ENCODE data around the gene NAALAD2. TPM values are rescaled to one million over a fixed set of nuclear protein-coding genes. Genes with fewer than 3 reads are reported as not detected.
"Not testable (repeated sequence)": the region's sequence is repeated elsewhere in the genome, so short reads cannot be mapped to it uniquely, and the experiment has no call there.

Gene NAALAD2
- total RNA-seq, 8 experiments from 2014 or later: 1.1 to 23.1 (median 13.3) TPM

GRCh38 chr11:90166982-90167573, 32.6 kb downstream of the NAALAD2 start:
- ATAC-seq (replicated peaks in 6 of 8); H3K27ac ChIP-seq; H3K4me1 ChIP-seq (replicated peaks in 1 of 2); H3K4me3 ChIP-seq; in situ Hi-C loops (cut with MboI; ENCODE audit: low pct_unique_long_range_greater_than_20kb in 2 of 9, low sequenced_read_pairs in 9 of 9, unreplicated experiment in 9 of 9): not testable (repeated sequence)
- 98 to 100% methylated on average over 2 to 7 of the region's 49 CpGs; no CpG with 5 or more reads in 8 of the 10 experiments for WGBS, 10 experiments

GRCh38 chr11:90167704-90168103, 33.2 kb downstream of the NAALAD2 start:
- ATAC-seq (replicated peaks in 6 of 8); in situ Hi-C loops (cut with MboI; ENCODE audit: low pct_unique_long_range_greater_than_20kb in 2 of 9, low sequenced_read_pairs in 9 of 9, unreplicated experiment in 9 of 9); H3K4me1 ChIP-seq (replicated peaks in 1 of 2); H3K4me3 ChIP-seq; H3K27ac ChIP-seq: not testable (repeated sequence)
- 44 to 100% (median 65%) methylated on average over 1 to 4 of the region's 8 CpGs; no CpG with 5 or more reads in 4 of the 10 experiments for WGBS, 10 experiments

DNA sequence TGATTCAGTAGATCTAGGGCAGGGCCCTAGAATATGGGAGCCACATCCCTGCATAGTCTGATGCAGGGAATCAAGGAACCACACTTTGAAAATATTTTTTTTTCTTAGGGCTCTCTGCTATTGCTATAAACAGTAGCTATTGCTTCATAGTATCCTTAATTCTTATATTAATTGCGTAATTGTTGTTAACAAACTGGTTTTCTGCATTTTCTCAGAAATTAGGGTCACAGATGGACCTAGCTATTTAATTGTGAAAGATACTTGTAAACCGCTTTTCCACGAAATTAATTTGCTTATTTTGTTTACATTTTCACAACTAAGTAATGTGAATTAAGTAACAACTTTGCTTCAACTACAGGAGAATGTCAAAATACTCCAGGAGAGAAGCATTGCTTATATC, 34.1 kb downstream of the NAALAD2 start:
- no peak for ATAC-seq (replicated peaks in 6 of 8)
- H3K4me3 ChIP-seq: no peak overlapping the region
- WGBS, 10 experiments: 25 to 100% (median 90%) methylated on average over 1 to 3 of the region's 3 CpGs
- H3K27ac ChIP-seq: no peak overlapping the region
- in situ Hi-C loops (cut with MboI; ENCODE audit: low pct_unique_long_range_greater_than_20kb in 2 of 9, low sequenced_read_pairs in 9 of 9, unreplicated experiment in 9 of 9): no loop called here
- H3K4me1 ChIP-seq (replicated peaks in 1 of 2): no peaks in the 10 kb centered on the region

GRCh38 chr11:90171359-90171758, 36.9 kb downstream of the NAALAD2 start:
- in situ Hi-C loops (cut with MboI; ENCODE audit: low pct_unique_long_range_greater_than_20kb in 2 of 9, low sequenced_read_pairs in 9 of 9, unreplicated experiment in 9 of 9): no loop called here
- ATAC-seq (replicated peaks in 6 of 8): no peak
- Histone ChIP-seq H3K27ac (no peak overlapping the region), H3K4me3 (no peak overlapping the region), H3K4me1 (replicated peaks in 1 of 2) (no peaks in the 10 kb centered on the region)

DNA sequence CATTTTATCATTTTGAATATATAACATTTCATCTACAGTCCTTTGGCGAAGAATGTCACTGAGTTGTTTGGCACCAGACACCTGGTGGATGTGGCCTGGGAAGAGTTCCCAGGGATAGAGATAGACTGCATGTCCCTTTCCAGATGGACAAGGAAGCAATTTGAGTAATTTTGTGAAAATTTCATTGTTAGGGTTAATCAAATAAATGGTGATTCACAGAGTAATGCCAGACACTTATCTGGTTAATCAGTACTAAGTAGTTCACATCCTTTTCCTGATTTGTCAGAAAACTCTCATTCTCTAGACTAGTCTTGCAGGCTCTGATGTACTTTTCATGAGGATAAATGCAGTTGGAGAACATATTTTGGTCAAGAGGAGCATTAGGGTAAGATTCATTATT, 41.6 kb downstream of the NAALAD2 start:
- H3K4me1 ChIP-seq (replicated peaks in 1 of 2): no peaks in the 10 kb centered on the region
- ATAC-seq (replicated peaks in 6 of 8): no peak
- no peak overlapping the region for H3K27ac ChIP-seq
- in situ Hi-C loops (cut with MboI; ENCODE audit: low pct_unique_long_range_greater_than_20kb in 2 of 9, low sequenced_read_pairs in 9 of 9, unreplicated experiment in 9 of 9): no loop called here
- H3K4me3 ChIP-seq: no peak overlapping the region
- 80 to 100% (median 100%) methylated on average over 1 of the region's 1 CpG; no CpG with 5 or more reads in 5 of the 10 experiments for WGBS, 10 experiments

GRCh38 chr11:90178751-90179150, 44.3 kb downstream of the NAALAD2 start:
- Histone ChIP-seq H3K4me1 (replicated peaks in 1 of 2) (no peaks in the 10 kb centered on the region), H3K27ac (no peak overlapping the region), H3K4me3 (no peak overlapping the region)
- WGBS, 10 experiments: 46 to 100% (median 100%) methylated on average over 1 to 2 of the region's 2 CpGs; no CpG with 5 or more reads in 1 of the 10 experiments
- ATAC-seq (replicated peaks in 6 of 8): no peak
- in situ Hi-C loops (cut with MboI; ENCODE audit: low pct_unique_long_range_greater_than_20kb in 2 of 9, low sequenced_read_pairs in 9 of 9, unreplicated experiment in 9 of 9): no loop called here

GRCh38 chr11:90179923-90180322, 45.5 kb downstream of the NAALAD2 start:
- in situ Hi-C loops (cut with MboI; ENCODE audit: low pct_unique_long_range_greater_than_20kb in 2 of 9, low sequenced_read_pairs in 9 of 9, unreplicated experiment in 9 of 9): no loop called here
- no peak overlapping the region for H3K4me3 ChIP-seq
- WGBS, 10 experiments: 7 to 100% (median 50%) methylated on average over 1 to 2 of the region's 2 CpGs

GRCh38 chr11:90187839-90188238, 53.4 kb downstream of the NAALAD2 start:
- H3K4me3 ChIP-seq: no peak overlapping the region
- 50 to 100% (median 94%) methylated on average over 1 to 3 of the region's 3 CpGs for WGBS, 10 experiments
- H3K4me1 ChIP-seq (replicated peaks in 1 of 2): no peaks in the 10 kb centered on the region
- ATAC-seq (replicated peaks in 6 of 8): no peak
- in situ Hi-C loops (cut with MboI; ENCODE audit: low pct_unique_long_range_greater_than_20kb in 2 of 9, low sequenced_read_pairs in 9 of 9, unreplicated experiment in 9 of 9): no loop called here
- no peak overlapping the region for H3K27ac ChIP-seq

More at GRCh38 chr11:90179923-90180322, 45.5 kb downstream of the NAALAD2 start:
- Histone ChIP-seq H3K4me1 (replicated peaks in 1 of 2) (no peaks in the 10 kb centered on the region), H3K27ac (no peak overlapping the region)
- ATAC-seq (replicated peaks in 6 of 8): no peak

DNA sequence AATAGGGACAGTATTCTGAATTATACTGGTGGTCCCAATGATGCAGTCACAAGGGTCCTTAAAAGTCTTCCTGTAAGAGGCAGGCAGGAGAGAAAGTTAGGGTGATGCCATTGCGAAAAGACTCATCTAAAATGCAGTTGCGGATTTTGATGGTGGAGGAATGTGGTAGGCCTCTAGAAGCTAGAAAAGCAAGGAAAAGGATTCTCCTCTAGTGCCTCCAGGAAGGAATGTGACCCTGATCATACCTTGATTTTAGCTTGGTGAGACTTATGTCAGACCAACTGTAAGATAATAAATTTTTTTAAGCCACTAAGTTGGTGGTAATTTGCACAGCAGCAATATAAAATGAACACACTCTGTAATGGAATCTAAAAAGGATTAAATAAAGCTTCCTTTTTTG, 54.5 kb downstream of the NAALAD2 start:
- no peak for ATAC-seq (replicated peaks in 6 of 8)
- H3K27ac ChIP-seq: no peak overlapping the region
- H3K4me3 ChIP-seq: no peak overlapping the region
- H3K4me1 ChIP-seq (replicated peaks in 1 of 2): no peaks in the 10 kb centered on the region
- 80 to 100% (median 100%) methylated on average over 1 to 2 of the region's 2 CpGs; no CpG with 5 or more reads in 1 of the 10 experiments for WGBS, 10 experiments
- in situ Hi-C loops (cut with MboI; ENCODE audit: low pct_unique_long_range_greater_than_20kb in 2 of 9, low sequenced_read_pairs in 9 of 9, unreplicated experiment in 9 of 9): no loop called here

- Histone ChIP-seq H3K27ac (no peak overlapping the region), H3K4me1 (replicated peaks in 1 of 2) (no peaks in the 10 kb centered on the region), H3K4me3 (no peak overlapping the region)
- in situ Hi-C loops (cut with MboI; ENCODE audit: low pct_unique_long_range_greater_than_20kb in 2 of 9, low sequenced_read_pairs in 9 of 9, unreplicated experiment in 9 of 9): no loop called here
- WGBS, 10 experiments: 43 to 100% (median 94%) methylated on average over 1 to 4 of the region's 4 CpGs
- ATAC-seq (replicated peaks in 6 of 8): no peak
Observed at GRCh38 chr11:90192869-90193582, 58.6 kb downstream of the NAALAD2 start.

GRCh38 chr11:90197377-90197776, 62.9 kb downstream of the NAALAD2 start:
- H3K4me3 ChIP-seq: no peak overlapping the region
- no peak for ATAC-seq (replicated peaks in 6 of 8)
- no peaks in the 10 kb centered on the region for H3K4me1 ChIP-seq (replicated peaks in 1 of 2)
- in situ Hi-C loops (cut with MboI; ENCODE audit: low pct_unique_long_range_greater_than_20kb in 2 of 9, low sequenced_read_pairs in 9 of 9, unreplicated experiment in 9 of 9): no loop called here
- WGBS, 10 experiments: 86 to 100% (median 96%) methylated on average over 1 of the region's 1 CpG; no CpG with 5 or more reads in 2 of the 10 experiments
- H3K27ac ChIP-seq: no peak overlapping the region

GRCh38 chr11:90202342-90202741, 67.9 kb downstream of the NAALAD2 start:
- no peak for ATAC-seq (replicated peaks in 6 of 8)
- Histone ChIP-seq H3K27ac (no peak overlapping the region), H3K4me3 (no peak overlapping the region), H3K4me1 (replicated peaks in 1 of 2) (no peaks in the 10 kb centered on the region)
- in situ Hi-C loops (cut with MboI; ENCODE audit: low pct_unique_long_range_greater_than_20kb in 2 of 9, low sequenced_read_pairs in 9 of 9, unreplicated experiment in 9 of 9): no loop called here
- 81 to 100% (median 93%) methylated on average over 1 to 3 of the region's 3 CpGs; no CpG with 5 or more reads in 1 of the 10 experiments for WGBS, 10 experiments

GRCh38 chr11:90204407-90204806, 69.9 kb downstream of the NAALAD2 start:
- H3K4me1 ChIP-seq (replicated peaks in 1 of 2): no peaks in the 10 kb centered on the region
- WGBS, 10 experiments: 82 to 100% (median 93%) methylated on average over 2 to 12 of the region's 13 CpGs; no CpG with 5 or more reads in 1 of the 10 experiments
- in situ Hi-C loops (cut with MboI; ENCODE audit: low pct_unique_long_range_greater_than_20kb in 2 of 9, low sequenced_read_pairs in 9 of 9, unreplicated experiment in 9 of 9): no loop called here
- no peak overlapping the region for H3K4me3 ChIP-seq
- no peak overlapping the region for H3K27ac ChIP-seq
- ATAC-seq (replicated peaks in 6 of 8): no peak

Measured in motor neuron (in vitro differentiated cells).